Measurements from ENCODE around the gene DAPK2.

The DAPK2 gene

DNA sequence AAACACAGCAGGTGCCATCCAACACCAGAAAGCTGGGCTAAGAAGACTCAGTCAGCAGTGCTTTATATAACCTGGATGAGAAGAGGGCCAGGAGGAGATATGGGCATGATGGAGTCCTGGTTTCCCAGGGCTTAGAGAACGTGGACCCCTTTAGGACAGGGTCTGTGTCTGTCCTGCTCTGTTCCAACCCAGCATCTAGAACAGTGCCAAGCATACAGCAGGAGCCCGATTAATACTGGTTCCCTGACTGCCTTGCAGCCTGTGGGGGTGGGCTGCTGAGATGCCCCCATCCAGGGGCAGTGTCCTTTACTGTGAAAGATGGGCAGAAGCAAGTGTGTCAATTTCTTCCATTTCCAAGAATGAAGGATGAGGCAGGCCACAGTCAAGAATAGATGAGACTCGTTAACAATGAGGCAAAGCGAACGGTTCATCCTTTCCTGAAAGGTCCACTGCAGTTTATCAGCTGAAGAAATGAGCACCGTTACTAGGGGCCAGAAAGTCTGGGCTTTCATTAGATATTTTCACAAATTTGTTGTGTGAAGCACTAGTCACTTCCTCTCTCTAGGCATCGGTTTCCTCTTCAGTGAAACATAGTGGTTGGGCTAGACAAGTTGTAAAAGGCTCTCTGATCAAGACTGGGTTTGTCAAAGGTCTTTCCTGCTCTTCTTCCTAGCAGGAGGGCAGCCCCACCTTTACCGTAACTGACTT, 140.6 kb downstream of the DAPK2 start:
- Histone ChIP-seq H3K4me3 (ENCODE audit: low read depth, low read length) (no peak overlapping the region), H3K36me3 (replicated peaks) (no peaks in the 10 kb centered on the region), H3K27ac (no peak overlapping the region), H3K27me3 (replicated peaks) (no peaks in the 10 kb centered on the region)
- no peak for DNase-seq
- TF ChIP-seq, protein P1, sequence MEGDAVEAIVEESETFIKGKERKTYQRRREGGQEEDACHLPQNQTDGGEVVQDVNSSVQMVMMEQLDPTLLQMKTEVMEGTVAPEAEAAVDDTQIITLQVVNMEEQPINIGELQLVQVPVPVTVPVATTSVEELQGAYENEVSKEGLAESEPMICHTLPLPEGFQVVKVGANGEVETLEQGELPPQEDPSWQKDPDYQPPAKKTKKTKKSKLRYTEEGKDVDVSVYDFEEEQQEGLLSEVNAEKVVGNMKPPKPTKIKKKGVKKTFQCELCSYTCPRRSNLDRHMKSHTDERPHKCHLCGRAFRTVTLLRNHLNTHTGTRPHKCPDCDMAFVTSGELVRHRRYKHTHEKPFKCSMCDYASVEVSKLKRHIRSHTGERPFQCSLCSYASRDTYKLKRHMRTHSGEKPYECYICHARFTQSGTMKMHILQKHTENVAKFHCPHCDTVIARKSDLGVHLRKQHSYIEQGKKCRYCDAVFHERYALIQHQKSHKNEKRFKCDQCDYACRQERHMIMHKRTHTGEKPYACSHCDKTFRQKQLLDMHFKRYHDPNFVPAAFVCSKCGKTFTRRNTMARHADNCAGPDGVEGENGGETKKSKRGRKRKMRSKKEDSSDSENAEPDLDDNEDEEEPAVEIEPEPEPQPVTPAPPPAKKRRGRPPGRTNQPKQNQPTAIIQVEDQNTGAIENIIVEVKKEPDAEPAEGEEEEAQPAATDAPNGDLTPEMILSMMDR (IDR thresholded peaks at IDR 0.05; ENCODE audit: low read depth, low read length, missing control alignments) = no peak
- in situ Hi-C loops (cut with HindIII; ENCODE audit: low pct_ligation_motif_present, low sequenced_read_pairs) = no loop called here

DNA sequence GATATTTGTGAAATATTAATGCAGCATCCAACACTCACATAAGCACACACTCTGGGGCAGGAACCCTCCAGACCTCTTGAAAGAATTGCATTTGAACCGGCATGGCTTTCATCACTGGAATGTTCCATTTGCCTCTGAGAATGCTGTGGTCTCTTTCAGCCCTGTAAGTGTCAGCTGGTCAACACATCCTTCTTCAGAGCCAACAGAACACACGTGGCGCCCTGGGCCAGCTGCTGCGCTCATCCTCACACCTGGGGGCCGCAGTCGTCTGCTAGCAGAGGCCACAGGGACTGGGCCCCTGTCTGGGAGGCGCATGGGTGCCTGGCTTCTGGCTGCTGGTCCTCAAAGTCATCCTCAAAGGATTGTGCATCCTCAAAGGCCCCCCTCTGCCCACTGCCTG, 141.2 kb downstream of the DAPK2 start:
- Histone ChIP-seq H3K36me3 (replicated peaks) (no peaks in the 10 kb centered on the region), H3K27me3 (replicated peaks) (no peaks in the 10 kb centered on the region), H3K4me3 (ENCODE audit: low read depth, low read length) (no peak overlapping the region), H3K27ac (no peak overlapping the region)
- no peak for DNase-seq
- TF ChIP-seq, protein P1 (IDR thresholded peaks at IDR 0.05; ENCODE audit: low read depth, low read length, missing control alignments) = no peak
- in situ Hi-C loops (cut with HindIII; ENCODE audit: low pct_ligation_motif_present, low sequenced_read_pairs) = no loop called here

DNA sequence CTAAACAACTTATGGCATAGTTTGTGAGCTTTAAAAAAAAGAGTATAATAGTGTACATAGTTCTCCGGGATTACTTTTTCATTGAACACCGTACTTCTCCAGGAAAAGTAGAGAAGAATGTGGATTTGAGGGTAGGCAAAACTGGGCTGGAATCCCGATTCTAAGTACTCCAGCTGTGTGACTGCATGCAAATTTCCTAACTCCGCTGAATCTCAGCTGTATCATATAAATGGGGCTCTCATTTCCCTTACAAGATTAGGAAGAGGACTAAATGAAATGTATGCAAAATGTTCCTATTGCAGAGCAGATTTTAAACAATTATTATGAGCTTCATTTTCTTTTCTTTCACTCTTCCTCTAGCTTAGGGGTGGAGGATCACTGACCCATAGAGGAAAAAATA, 142.2 kb downstream of the DAPK2 start:
- H3K27ac ChIP-seq = no peak overlapping the region
- TF ChIP-seq, protein P1 (IDR thresholded peaks at IDR 0.05; ENCODE audit: low read depth, low read length, missing control alignments) = no peak
- in situ Hi-C loops (cut with HindIII; ENCODE audit: low pct_ligation_motif_present, low sequenced_read_pairs) = no loop called here
- H3K36me3 ChIP-seq (replicated peaks) = no peaks in the 10 kb centered on the region
- DNase-seq = no peak
- no peak overlapping the region for H3K4me3 ChIP-seq (ENCODE audit: low read depth, low read length)
- H3K27me3 ChIP-seq (replicated peaks) = no peaks in the 10 kb centered on the region

DNA sequence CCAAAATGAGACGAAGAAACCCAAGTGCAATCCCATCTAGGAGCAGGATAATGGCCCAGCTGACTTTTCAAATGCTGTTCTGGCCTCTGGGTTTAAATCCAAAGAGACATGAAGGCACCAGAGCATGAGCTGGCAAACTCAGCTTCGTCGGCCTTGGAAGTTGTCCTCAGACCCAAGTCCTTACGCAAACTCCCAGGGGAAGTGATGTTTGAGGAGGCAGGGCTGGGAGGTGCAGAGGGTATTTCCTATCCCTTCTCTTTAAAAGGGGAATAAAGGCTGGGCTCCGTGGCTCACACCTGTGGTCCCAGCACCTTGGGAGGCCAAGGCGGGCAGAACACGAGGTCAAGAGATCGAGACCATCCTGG, 143.6 kb downstream of the DAPK2 start:
- DNase-seq = no peak
- Histone ChIP-seq H3K36me3 (replicated peaks) (no peaks in the 10 kb centered on the region), H3K27me3 (replicated peaks) (no peaks in the 10 kb centered on the region), H3K27ac (no peak overlapping the region), H3K4me3 (ENCODE audit: low read depth, low read length) (no peak overlapping the region)
- in situ Hi-C loops (cut with HindIII; ENCODE audit: low pct_ligation_motif_present, low sequenced_read_pairs) = no loop called here
- TF ChIP-seq, protein P1 (IDR thresholded peaks at IDR 0.05; ENCODE audit: low read depth, low read length, missing control alignments) = no peak

DNA sequence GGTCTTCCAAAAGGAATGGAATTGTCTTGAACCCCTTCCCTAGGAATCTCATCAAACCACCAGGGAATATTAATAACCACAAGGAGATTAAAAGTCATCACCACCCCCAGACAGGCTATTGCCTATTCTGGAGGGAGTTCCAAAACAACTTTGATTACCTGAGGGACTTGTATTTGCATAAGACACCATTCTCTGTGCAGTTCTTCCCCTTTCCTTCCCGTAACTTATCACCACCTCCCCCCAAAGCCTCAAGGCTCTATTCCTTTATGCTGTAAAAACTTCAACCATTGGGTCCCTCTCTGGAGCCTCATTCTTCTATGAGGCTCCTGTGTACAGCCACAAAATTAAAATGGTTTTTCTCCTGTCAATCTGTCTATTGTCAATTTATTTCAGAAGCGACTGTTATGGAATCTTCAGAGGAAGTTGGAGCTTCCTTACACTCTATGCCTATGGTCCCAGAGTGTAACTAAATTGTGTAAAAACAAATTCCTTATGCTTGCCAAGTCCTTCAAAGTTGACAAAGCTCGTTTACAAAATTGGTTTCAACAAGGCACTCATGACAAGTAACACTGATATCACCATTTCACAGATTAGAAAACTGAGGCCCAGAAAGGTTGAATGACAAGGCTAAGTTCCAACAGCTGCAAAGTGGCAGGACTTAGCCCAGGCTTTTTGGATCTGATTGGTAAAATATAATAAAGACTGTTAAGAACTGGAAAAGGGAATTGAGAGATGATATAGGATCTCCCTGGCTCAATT, 144.2 kb downstream of the DAPK2 start:
- Histone ChIP-seq H3K27ac (no peak overlapping the region), H3K36me3 (replicated peaks) (no peaks in the 10 kb centered on the region), H3K4me3 (ENCODE audit: low read depth, low read length) (no peak overlapping the region), H3K27me3 (replicated peaks) (no peaks in the 10 kb centered on the region)
- in situ Hi-C loops (cut with HindIII; ENCODE audit: low pct_ligation_motif_present, low sequenced_read_pairs) = no loop called here
- no peak for DNase-seq
- TF ChIP-seq, protein P1 (IDR thresholded peaks at IDR 0.05; ENCODE audit: low read depth, low read length, missing control alignments) = no peak

Measured in brain microvascular endothelial cell (primary cell).